Activated naive CD4-positive, alpha-beta T cell treated with Interleukin-2 at 50 U/mL for 16 hours (primary cell): Measurements from ENCODE around the gene ZDHHC19.
"Not testable (repeated sequence)": the region's sequence is repeated elsewhere in the genome, so short reads cannot be mapped to it uniquely, and the experiment has no call there.

Experiments
- DNase-seq: peaks from one replicate; pipeline ENCODE4 v3.0.0-alpha.2; 2020

The ZDHHC19 gene

GRCh38 chr3:196198771-196199753 lies 12.1 kb downstream of the ZDHHC19 start:
- DNase-seq, result no peak

DNA sequence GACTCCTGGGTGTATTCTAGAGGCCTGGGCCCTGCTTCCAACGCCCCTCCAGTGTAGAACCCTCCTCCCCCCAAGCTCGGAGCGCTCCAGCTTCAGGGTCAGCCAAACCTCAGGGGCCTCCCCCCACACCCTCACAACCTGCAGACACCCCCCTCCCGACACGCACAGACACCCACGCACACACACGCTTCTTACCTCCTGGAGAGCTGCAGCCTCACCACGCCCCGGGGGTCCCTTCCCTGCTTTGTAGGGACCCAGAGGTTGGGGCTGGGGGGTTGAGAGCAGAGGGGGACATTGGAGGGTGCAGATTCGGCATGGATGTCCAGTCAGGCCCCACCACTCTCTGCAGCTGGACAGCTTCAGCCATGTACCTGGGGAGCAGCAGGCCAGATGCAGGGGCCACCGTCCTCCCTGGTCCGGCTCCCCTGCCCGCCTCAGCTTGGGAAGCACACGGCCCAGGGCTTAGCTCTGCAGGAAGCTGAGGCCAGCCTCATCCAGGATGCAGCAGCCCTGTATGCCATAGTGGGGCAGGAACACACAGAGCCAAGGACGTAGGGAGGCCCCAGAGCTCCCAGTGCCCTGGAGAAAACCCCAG lies 13.0 kb downstream of the ZDHHC19 start:
- no peak for DNase-seq

DNA sequence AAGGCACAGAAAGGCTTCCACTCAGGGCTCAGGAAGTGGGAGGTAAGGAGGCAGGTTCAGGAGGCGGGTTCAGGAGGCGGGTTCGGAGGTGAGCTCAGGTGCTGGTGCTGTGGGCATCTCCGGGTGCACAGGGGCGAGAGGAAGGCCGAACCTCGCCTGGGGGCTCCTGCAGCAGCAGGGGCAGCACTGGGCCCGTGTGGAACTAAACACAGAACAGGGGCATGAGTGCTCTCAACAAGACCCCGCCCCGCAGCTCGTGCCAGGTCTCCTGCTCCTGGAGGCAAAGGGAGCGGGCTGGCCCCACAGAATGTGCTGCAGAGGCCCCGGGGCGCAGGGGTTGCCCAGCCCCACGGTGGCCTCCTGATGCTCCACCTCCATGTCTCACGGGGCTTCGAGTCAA lies 13.7 kb downstream of the ZDHHC19 start:
- DNase-seq, result no peak

DNA sequence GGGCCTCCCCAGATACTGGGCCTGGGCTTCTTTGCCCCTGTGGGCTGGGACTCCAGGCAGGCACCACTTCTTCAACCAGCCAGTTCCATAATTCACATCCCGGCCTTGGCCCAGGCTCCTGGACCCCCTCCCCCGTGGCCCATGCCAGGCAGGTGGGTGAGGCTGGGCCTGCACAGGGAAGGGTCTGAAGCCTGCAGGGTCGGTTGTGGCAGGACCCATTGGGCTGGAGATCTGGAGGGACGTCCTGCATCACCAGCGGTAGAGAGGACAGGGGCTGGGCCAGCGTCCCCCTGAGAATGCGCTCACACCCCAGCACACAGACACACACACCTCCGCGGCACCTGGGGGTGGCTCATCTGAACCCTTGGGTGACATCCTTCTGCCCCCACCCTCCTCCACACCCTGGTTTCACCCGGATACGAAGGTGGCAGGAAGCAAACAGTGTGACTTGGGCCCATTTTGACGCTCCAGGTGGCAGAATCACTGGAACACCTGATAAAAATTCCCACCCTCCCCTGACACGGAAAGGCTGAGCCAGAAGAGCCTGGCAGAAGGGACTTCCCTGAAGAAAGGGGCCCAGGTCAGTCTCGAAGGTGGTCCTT lies 15.4 kb downstream of the ZDHHC19 start:
- DNase-seq, result no peak

DNA sequence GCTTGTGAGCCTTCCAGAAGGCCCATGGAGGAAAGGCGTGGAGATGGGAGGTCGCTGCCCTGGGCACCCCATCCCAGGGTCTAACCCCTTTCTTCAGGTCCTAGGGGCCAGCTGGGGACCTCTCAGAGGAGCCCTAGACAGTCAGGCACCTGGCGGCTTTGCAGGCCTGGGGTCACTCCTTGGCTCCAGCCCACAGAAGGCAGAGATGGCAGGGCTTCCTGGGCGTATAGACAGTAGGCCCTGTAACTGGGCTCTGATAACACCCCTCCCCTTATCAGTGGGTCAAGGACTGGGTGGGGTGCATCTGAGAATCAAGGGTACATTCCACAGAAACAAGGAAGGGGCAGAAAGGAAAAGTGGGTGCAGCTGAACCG lies 16.7 kb downstream of the ZDHHC19 start:
- DNase-seq, result no peak

GRCh38 chr3:196193736-196194541 lies 17.3 kb downstream of the ZDHHC19 start:
- no peak for DNase-seq

GRCh38 chr3:196193133-196193735 lies 18.0 kb downstream of the ZDHHC19 start:
- no peak for DNase-seq

- DNase-seq, result peak; percentile 39
Measured at GRCh38 chr3:196192524-196193051, 18.6 kb downstream of the ZDHHC19 start.

DNA sequence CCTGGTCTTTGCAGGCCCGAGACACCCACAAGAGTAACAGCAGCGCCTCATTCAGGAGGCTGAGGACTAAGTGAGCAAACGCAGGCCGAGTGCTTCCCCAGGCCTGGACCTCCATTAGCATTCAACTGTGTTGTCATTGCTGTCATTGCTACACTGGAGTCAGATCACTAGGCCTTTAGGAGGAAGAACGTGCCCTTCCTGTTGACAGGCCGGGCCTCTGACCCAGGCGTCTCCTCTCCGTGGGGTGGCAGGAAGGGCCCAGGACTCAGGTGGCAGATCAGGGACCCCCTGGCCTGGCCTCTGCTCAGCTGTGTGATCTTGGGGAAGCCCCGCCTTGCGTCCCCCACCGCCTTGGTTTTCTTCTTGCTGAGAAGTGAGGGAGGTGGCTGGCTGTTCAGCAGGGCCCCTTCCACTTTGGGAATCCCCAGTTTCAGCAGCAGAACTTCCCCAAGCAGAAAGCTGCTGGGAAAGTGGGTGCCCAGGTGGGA lies 19.1 kb downstream of the ZDHHC19 start:
- peak; percentile 64 for DNase-seq

DNA sequence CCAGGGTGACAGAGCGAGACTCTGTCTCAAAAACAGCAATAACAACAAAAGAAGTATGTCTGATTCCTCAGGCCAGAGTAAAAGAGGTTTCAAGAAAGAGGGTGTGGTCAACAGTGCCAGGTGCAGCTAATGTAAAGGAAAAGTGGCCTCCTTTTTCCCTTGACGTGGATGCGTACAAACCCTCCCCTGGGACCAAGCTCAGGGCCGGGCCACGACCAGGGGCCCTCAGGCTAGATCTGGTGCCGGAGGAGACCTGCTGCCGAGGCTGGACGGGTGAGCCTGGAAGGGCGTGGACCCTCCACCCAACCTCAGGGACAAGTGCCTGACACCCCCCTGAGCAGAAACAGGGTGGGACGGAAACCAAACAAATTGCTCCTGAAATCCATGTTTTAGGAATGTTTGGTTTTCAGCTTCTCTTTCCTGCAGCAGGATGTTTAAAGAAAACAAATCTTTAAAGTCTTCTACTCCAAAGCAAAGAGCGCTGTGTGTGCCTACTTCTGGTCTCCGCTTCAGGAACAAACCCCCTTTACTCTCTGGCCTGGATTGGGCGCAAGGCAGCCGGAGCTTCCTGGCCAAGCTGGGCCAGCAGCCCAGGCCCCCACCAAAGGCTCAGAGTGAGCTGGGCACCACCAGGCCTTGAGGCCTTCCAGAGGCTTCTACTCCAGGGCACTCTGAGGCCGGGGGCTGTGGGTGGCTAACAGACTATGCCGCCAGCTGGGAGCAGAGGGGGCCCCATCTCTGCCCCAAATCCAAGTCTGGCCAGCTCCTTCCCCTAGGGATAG lies 21.4 kb downstream of the ZDHHC19 start:
- no peak for DNase-seq

DNA sequence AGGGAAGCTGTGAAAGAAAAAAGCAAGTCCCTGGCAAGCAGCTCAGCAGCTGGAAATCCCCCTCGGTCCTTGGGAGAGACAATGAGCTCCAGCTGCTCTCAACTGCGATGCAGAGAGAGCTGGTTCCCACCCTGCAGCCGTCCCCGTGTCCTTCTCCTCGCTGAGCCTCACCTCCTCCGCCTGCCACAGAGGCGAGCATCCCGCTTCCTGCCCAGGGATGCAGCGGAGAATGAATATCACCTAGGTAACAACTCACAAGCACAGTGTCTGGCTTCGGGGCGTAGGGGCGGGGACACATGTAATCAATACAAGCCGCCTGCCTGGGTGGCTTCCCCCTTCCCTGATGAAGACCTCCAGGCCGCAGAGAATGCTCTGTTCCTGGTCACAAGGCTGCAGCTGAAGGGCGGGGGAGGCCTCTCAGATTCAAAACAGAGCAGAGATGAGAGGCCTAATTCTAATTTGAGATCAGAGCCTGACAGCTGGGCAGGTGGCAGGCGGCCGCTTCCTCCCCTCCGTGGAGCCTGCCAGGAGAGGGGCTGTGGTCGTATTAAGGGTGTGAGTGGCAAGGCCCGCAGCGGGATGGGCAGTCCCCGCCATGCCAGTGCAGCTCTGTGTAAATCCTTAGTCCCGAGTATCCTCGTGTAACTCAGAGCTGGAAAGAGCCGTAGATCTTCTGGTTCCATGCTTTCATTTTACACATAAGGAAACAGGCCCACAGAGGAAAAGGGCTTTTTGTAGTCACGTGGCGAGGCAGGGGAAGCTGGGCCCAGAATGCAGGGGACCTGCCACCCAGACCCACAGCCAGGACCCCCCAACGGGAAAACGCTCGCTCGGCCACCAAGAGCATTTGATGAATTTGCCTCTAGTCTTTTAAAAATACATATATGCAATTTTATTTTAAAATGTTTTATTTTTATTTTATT lies 24.3 kb downstream of the ZDHHC19 start:
- no peak for DNase-seq

DNA sequence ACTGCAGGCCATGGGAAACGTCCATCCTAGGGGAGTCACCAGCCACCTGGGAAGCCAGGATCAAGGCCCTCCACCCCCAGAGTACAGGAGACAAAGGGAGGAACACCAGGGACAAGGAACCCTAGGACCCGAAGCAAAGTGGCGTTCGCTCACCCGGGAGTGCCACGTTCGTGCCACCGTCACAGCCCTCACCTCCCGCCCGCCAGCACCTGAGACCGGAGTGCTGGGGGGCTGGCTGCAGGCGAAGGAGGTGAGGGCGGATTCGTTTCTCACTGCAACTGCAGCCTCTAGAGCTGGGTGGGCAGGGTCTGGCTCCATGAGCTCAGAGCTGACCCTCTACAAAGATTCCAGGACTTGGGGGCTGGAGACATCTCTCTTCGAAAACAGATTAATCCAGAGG lies 26.3 kb downstream of the ZDHHC19 start:
- DNase-seq, result no peak

DNA sequence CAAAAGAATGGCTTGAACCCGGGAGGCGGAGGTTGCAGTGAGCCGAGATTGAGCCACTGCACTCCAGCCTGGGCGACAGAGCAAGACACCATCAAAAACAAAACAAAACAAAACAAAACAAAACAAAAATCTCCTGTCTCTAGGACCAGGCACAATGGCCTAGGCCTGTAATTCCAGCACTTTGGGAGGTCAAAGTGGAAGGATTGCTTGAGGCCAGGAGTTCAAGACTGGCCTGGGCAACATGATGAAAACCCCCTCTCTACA lies 27.1 kb downstream of the ZDHHC19 start:
- not testable (repeated sequence) for DNase-seq

- DNase-seq, result no peak
Measured at GRCh38 chr3:196181127-196181546, 30.1 kb downstream of the ZDHHC19 start.

- DNase-seq, result no peak
Measured at GRCh38 chr3:196180346-196180745, 30.9 kb downstream of the ZDHHC19 start.

DNA sequence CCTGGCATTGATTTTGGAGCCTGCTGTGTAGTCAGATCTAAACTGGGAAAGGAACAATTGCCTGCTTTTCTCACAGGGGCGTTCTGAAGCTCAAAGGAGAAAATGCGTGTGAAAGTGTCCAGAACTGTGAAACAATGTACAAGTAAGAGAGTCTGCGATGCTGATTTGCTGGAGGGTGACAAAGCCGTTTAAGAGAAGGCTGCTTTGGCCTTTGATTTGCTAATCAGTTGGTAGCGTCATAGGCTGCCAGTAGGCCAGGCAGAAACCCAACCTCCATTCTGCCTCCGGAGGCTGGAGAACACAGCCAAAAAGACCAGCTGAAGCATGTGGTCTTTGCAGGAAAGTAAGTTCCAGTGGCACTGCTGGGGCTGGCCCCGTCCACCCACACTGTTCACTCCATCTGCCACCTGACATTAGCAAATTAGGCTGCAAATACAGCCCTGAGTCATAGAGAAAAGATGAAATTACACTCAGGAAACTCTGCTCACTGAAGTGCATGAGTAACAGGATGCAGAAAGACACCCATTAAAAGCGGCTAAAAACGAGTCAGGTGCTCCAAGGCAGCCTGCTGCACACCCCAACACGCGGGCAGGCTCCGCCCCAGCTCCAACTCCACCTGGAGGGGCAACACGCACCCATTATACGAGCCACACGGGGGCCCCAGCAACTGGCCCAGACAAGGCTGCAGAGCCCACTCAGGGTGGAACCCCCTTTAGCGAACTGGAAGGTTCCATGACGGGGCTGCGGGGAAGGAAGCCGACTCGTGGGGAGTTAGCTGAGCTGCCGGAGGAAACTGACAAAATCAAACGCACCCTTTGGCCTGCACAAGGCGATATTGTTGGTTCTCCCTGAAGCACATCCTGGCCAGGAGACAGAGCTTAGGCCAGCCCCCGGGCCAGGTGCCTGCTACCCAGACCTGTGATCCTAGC lies 31.6 kb downstream of the ZDHHC19 start:
- peak; percentile 85 for DNase-seq

DNA sequence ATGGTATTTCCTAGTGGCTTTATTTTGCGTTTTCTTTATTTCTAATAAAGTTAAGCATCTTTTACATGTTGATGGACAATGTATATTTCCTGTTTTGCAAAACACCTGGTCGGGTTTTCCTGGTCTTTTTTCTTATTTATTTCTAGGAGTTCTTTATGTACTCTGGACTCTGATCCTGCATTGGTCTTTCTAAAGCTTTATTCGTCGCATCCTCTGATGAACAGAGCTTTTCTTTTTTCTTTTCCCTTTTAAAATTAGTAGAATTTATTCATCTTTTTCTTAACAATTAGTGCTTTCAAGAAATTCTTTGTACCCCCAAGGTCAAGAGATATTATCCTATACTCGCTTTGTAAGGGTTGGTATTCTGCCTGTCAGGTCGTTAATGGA lies 32.2 kb downstream of the ZDHHC19 start:
- no peak for DNase-seq

- DNase-seq, result no peak
Measured at GRCh38 chr3:196177967-196178366, 33.2 kb downstream of the ZDHHC19 start.

DNA sequence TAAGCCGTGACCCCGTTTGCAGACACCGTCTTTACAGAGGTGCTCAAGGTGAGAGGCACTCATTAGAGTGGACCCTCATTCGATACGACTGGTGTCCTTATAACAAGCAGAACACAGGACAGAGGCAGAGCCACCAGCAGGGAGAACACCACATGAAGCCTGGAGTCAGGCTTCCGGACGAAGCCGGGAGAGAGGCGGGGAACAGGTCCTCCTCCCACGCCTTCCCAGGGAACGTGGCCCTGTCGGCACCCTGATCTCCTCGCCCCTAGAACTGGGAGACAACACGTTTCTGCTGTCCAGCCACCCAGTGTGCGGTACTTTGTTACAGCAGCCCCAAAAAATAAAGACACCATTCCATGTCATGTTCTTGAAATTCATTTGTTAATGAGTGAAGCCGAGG lies 33.6 kb downstream of the ZDHHC19 start:
- no peak for DNase-seq
